OCI-LY1 (cell line): ENCODE data around the gene OR2F1.

Experiments used
- H2AFZ ChIP-seq: fragments of 200-600 bp; sonication (generic), shearing (Covaris generic); 2 replicates; pipeline ENCODE4 v1.6.0; 2014; ENCODE audit warnings: antibody characterized with exemption, mild to moderate bottlenecking, low read length
- H3F3A ChIP-seq: fragments of 200-600 bp; sonication (generic), shearing (Covaris generic); 2 replicates; pipeline ENCODE4 v1.6.0; 2014; ENCODE audit warnings: mild to moderate bottlenecking, antibody characterized with exemption, low read length, moderate library complexity; ENCODE audit not compliant: insufficient read depth
- H3K27ac ChIP-seq: fragments of 200-600 bp; sonication (generic); 2 replicates; pipeline ENCODE4 v1.5.1; 2014; ENCODE audit warnings: low read length, mixed run types, mild to moderate bottlenecking, low read depth; ENCODE audit not compliant: poor library complexity, severe bottlenecking
- H3K27me3 ChIP-seq: fragments of 200-600 bp; sonication (generic); 2 replicates; pipeline ENCODE4 v1.6.0; 2014; ENCODE audit warnings: antibody characterized with exemption, mild to moderate bottlenecking, low read length, moderate library complexity; ENCODE audit not compliant: insufficient read depth
- H3K36me3 ChIP-seq: fragments of 200-600 bp; sonication (generic); 2 replicates; pipeline ENCODE4 v1.6.1; 2014; ENCODE audit warnings: mild to moderate bottlenecking, antibody characterized with exemption, low read length, moderate library complexity, mixed read lengths; ENCODE audit not compliant: insufficient read depth
- H3K4me1 ChIP-seq: fragments of 200-600 bp; sonication (generic); 2 replicates; pipeline ENCODE4 v1.5.1; 2014; ENCODE audit warnings: mild to moderate bottlenecking, low read length, moderate library complexity; ENCODE audit not compliant: insufficient read depth, severe bottlenecking
- H3K4me2 ChIP-seq: fragments of 200-600 bp; sonication (generic), shearing (Covaris generic); 2 replicates; pipeline ENCODE4 v1.6.1; 2014; ENCODE audit warnings: low read length
- H3K4me3 ChIP-seq: fragments of 200-600 bp; sonication (generic); 2 replicates; pipeline ENCODE4 v1.5.1; 2014; ENCODE audit warnings: low read length, low read depth, mild to moderate bottlenecking, mixed read lengths; ENCODE audit not compliant: poor library complexity, severe bottlenecking
- H3K79me2 ChIP-seq: fragments of 200-600 bp; shearing (Covaris generic); 2 replicates; pipeline ENCODE4 v1.6.1; 2016; ENCODE audit warnings: mixed run types, low read length, mixed read lengths; ENCODE audit not compliant: insufficient read depth
- H3K9ac ChIP-seq: fragments of 200-600 bp; sonication (generic), shearing (Covaris generic); 2 replicates; pipeline ENCODE4 v1.6.1; 2014; ENCODE audit warnings: mild to moderate bottlenecking, low read length, mixed read lengths
- H3K9me2 ChIP-seq: fragments of 200-600 bp; sonication (generic), shearing (Covaris generic); 2 replicates; pipeline ENCODE4 v1.6.1; 2014; ENCODE audit warnings: low read depth, mild to moderate bottlenecking, low read length, mixed read lengths
- H3K9me3 ChIP-seq: fragments of 200-600 bp; shearing (Covaris generic); 2 replicates; pipeline ENCODE4 v1.6.1; 2014; ENCODE audit warnings: low read length, mixed read lengths
- H4K20me1 ChIP-seq: fragments of 200-600 bp; sonication (generic), shearing (Covaris generic); 2 replicates; pipeline ENCODE4 v1.6.0; 2016; ENCODE audit warnings: mild to moderate bottlenecking, low read length; ENCODE audit not compliant: insufficient read depth
- CTCF ChIP-seq: fragments of 200-600 bp; sonication (generic), shearing (Covaris generic); IDR thresholded peaks from 2 replicates; pipeline ENCODE4 v1.5.1; 2017; ENCODE audit warnings: mild to moderate bottlenecking, antibody characterized with exemption, low read length, moderate library complexity, mixed read lengths
- EZH2 ChIP-seq: fragments of 200-600 bp; sonication (generic), shearing (Covaris generic); IDR thresholded peaks from 2 replicates; pipeline ENCODE4 v1.8.0; 2017; ENCODE audit warnings: borderline replicate concordance, mixed run types, mild to moderate bottlenecking, antibody characterized with exemption, low read length, moderate library complexity, mixed read lengths

The OR2F1 gene

DNA sequence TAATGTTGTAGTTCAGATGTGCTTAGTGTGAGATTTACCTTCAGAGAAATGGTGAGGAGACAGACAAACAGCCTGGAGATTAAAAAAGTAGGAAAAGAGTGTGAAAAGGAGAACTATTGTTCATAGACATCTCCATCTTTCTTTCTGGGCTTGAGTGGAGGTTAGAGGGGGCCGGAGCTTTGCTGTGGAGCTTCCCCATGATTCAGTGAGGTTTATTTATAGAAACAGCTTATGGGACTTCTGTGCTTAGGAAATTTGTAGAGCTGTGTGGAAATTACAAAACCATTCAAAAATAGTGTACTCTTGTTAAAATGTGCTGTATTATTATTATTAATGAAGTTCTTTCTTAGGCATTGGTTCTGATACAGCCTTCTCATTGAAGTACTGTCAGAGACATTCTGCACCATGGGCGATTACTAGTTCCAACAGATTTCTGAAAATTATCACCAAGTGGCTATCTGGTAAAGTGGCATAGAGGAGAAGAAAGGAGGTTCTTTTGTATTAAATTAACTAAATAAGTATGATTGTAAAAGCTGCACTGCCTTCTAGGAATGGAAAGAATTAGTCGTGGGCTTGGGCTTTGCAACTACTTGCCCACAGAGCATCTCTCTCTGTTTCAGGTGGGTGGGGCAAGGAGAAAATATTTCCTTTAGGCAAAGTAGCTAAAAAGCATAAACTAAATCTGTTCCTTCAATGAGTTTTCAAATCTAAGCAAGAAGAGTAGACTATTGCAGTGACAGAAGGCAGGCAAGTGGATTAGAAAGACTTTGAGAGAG lies 44.0 kb upstream of the OR2F1 start:
- Histone ChIP-seq H3K4me1 (no peaks in the 10 kb centered on the region), H3F3A (no peaks in the 10 kb centered on the region), H3K9me2 (no peaks in the 10 kb centered on the region), H3K79me2 (no peaks in the 10 kb centered on the region), H3K27me3 (no peaks in the 10 kb centered on the region), H3K4me2 (no peak overlapping the region), H3K9me3 (no peaks in the 10 kb centered on the region), H3K9ac (no peak overlapping the region), H3K27ac (no peak overlapping the region), H3K36me3 (no peaks in the 10 kb centered on the region), H4K20me1 (no peaks in the 10 kb centered on the region), H3K4me3 (no peak overlapping the region), H2AFZ (no peak overlapping the region)
- TF ChIP-seq CTCF (no peak), EZH2 (no peak)

- Histone ChIP-seq H3K4me1 (no peaks in the 10 kb centered on the region), H4K20me1 (no peaks in the 10 kb centered on the region), H3K27me3 (no peaks in the 10 kb centered on the region), H3F3A (no peaks in the 10 kb centered on the region), H3K9me2 (no peaks in the 10 kb centered on the region), H2AFZ (no peak overlapping the region), H3K9ac (no peak overlapping the region), H3K9me3 (no peaks in the 10 kb centered on the region), H3K27ac (no peak overlapping the region), H3K4me2 (no peak overlapping the region), H3K79me2 (no peaks in the 10 kb centered on the region), H3K4me3 (no peak overlapping the region), H3K36me3 (no peaks in the 10 kb centered on the region)
- no peak for TF ChIP-seq CTCF
- TF ChIP-seq EZH2, result no peak
These were observed 40.6 kb upstream of the OR2F1 start for GRCh38 chr7:143913945-143914615.

- Histone ChIP-seq H3K79me2 (no peaks in the 10 kb centered on the region), H3K9me3 (no peaks in the 10 kb centered on the region), H3K9ac (no peak overlapping the region), H3K4me1 (no peaks in the 10 kb centered on the region), H4K20me1 (no peaks in the 10 kb centered on the region), H3K9me2 (no peaks in the 10 kb centered on the region), H3F3A (no peaks in the 10 kb centered on the region), H3K36me3 (no peaks in the 10 kb centered on the region), H3K27ac (no peak overlapping the region), H3K4me2 (no peak overlapping the region), H3K27me3 (no peaks in the 10 kb centered on the region), H2AFZ (no peak overlapping the region), H3K4me3 (no peak overlapping the region)
- no peak for TF ChIP-seq CTCF
- TF ChIP-seq EZH2, result no peak
These were observed 39.5 kb upstream of the OR2F1 start for GRCh38 chr7:143914938-143915652.
